H1 (cell line): Measurements from ENCODE around the gene CCDC7.

Experiments
- BCL11A ChIP-seq, 2 experiments: IDR thresholded peaks; one replicate each; pipeline ENCODE4 v1.6.1; 2011; ENCODE audit warnings: low read depth in 2 of 2, low read length in 2 of 2, mild to moderate bottlenecking in 2 of 2
- CHD2 ChIP-seq: IDR thresholded peaks from 2 replicates; pipeline ENCODE4 v1.6.1; 2012; ENCODE audit warnings: low read length, improper control_type of control experiment
- EZH2 ChIP-seq: fragments of 200-600 bp; sonication (generic); IDR thresholded peaks from 2 replicates; pipeline ENCODE4 v1.7.1; 2012; ENCODE audit warnings: low read depth, mild to moderate bottlenecking, moderate library complexity, low read length, inconsistent platforms; ENCODE audit not compliant: severe bottlenecking
- RAD21 ChIP-seq, 2 experiments: IDR thresholded peaks in 1 of 2; conservative IDR thresholded peaks in 1 of 2; 2 replicates each; pipeline ENCODE4 v1.6.1; 2011; ENCODE audit warnings: low read depth in 2 of 2, low read length in 2 of 2, improper control_type of control experiment in 1 of 2, inconsistent platforms in 1 of 2, mild to moderate bottlenecking in 1 of 2, moderate library complexity in 1 of 2

GRCh38 chr10:32795598-32796183 is 349.8 kb downstream of the CCDC7 start:
- TF ChIP-seq EZH2 = no peak
- TF ChIP-seq CHD2 = no peak
- peak; percentile 93 to 95 for TF ChIP-seq RAD21 (IDR thresholded peaks at IDR 0.05 in 1 of 2, conservative IDR thresholded peaks at IDR 0.05 in 1 of 2; ENCODE audit: low read depth in 2 of 2, low read length in 2 of 2)
- no peak for TF ChIP-seq BCL11A (IDR thresholded peaks at IDR 0.05; ENCODE audit: low read depth in 2 of 2, low read length in 2 of 2)
